H9 (cell line): ENCODE measurements around the gene IQCK. TPM values are rescaled to one million over a fixed set of nuclear protein-coding genes. Genes with fewer than 3 reads are reported as not detected.

Experiments used
- DNase-seq: peaks from one replicate; pipeline ENCODE4 v3.0.0-alpha.2; 2017
- H2AFZ ChIP-seq: one replicate; pipeline ENCODE4 v1.6.1; 2013; ENCODE audit warnings: mild to moderate bottlenecking, low read length, control low read depth, moderate library complexity
- H2AK5ac ChIP-seq: 2 replicates; pipeline ENCODE4 v1.6.1; 2013; ENCODE audit warnings: low read length, control low read depth, mixed read lengths; ENCODE audit not compliant: insufficient read length
- H2BK120ac ChIP-seq: one replicate; pipeline ENCODE4 v1.6.1; 2013; ENCODE audit warnings: low read depth, mild to moderate bottlenecking, low read length, control low read depth, inconsistent platforms; ENCODE audit not compliant: poor library complexity, severe bottlenecking
- H2BK12ac ChIP-seq: 2 replicates; pipeline ENCODE4 v1.6.1; 2013; ENCODE audit warnings: low read length, control low read depth, mixed read lengths, low read depth; ENCODE audit not compliant: insufficient read length
- H2BK15ac ChIP-seq: 2 replicates; pipeline ENCODE4 v1.6.1; 2013; ENCODE audit warnings: low read depth, low read length, control low read depth
- H2BK20ac ChIP-seq: one replicate; pipeline ENCODE4 v1.6.1; 2013; ENCODE audit warnings: low read depth, mild to moderate bottlenecking, low read length, control low read depth, inconsistent platforms; ENCODE audit not compliant: poor library complexity, severe bottlenecking
- H2BK5ac ChIP-seq: 2 replicates; pipeline ENCODE4 v1.6.1; 2013; ENCODE audit warnings: low read length, control low read depth, mixed read lengths; ENCODE audit not compliant: insufficient read length
- H3K14ac ChIP-seq: 2 replicates; pipeline ENCODE4 v1.6.1; 2013; ENCODE audit warnings: low read length, control low read depth; ENCODE audit not compliant: insufficient read depth
- H3K18ac ChIP-seq: 2 replicates; pipeline ENCODE4 v1.6.1; 2013; ENCODE audit warnings: low read depth, mild to moderate bottlenecking, mixed read lengths, low read length, control low read depth; ENCODE audit not compliant: insufficient read length
- H3K23ac ChIP-seq: 2 replicates; pipeline ENCODE4 v1.6.1; 2013; ENCODE audit warnings: low read length, control low read depth, mixed read lengths, low read depth; ENCODE audit not compliant: insufficient read length
- H3K23me2 ChIP-seq: 2 replicates; pipeline ENCODE4 v1.6.1; 2013; ENCODE audit warnings: low read depth, mild to moderate bottlenecking, mixed read lengths, low read length, control low read depth; ENCODE audit not compliant: insufficient read length, poor library complexity, severe bottlenecking
- H3K27ac ChIP-seq: 2 replicates; pipeline ENCODE4 v1.5.1; 2013; ENCODE audit warnings: low read length, control low read depth, mixed read lengths, low read depth; ENCODE audit not compliant: insufficient read length
- H3K27me3 ChIP-seq: 2 replicates; pipeline ENCODE4 v1.6.1; 2013; ENCODE audit warnings: low read length, control low read depth, inconsistent platforms; ENCODE audit not compliant: insufficient read depth
- H3K4ac ChIP-seq: 2 replicates; pipeline ENCODE4 v1.6.1; 2013; ENCODE audit warnings: low read depth, mild to moderate bottlenecking, control low read depth, inconsistent platforms, low read length, moderate library complexity
- H3K4me1 ChIP-seq: 2 replicates; pipeline ENCODE4 v1.6.1; 2013; ENCODE audit warnings: low read length, control low read depth, inconsistent platforms; ENCODE audit not compliant: insufficient read depth
- H3K4me2 ChIP-seq: 2 replicates; pipeline ENCODE4 v1.6.1; 2013; ENCODE audit warnings: low read length, control low read depth, mixed read lengths; ENCODE audit not compliant: insufficient read length, insufficient read depth
- H3K56ac ChIP-seq: 2 replicates; pipeline ENCODE4 v1.6.1; 2013; ENCODE audit warnings: low read depth, mild to moderate bottlenecking, mixed read lengths, low read length, control low read depth; ENCODE audit not compliant: insufficient read length
- H3K79me1 ChIP-seq: 2 replicates; pipeline ENCODE4 v1.6.1; 2013; ENCODE audit warnings: low read depth, mild to moderate bottlenecking, moderate library complexity, low read length, control low read depth, inconsistent platforms; ENCODE audit not compliant: insufficient read depth, poor library complexity, severe bottlenecking
- H3K79me2 ChIP-seq: 2 replicates; pipeline ENCODE4 v1.6.1; 2013; ENCODE audit warnings: low read length, control low read depth, inconsistent platforms; ENCODE audit not compliant: insufficient read depth
- H3K9ac ChIP-seq: 2 replicates; pipeline ENCODE4 v1.6.1; 2013; ENCODE audit warnings: low read length, control low read depth, mixed read lengths; ENCODE audit not compliant: insufficient read length; ENCODE audit errors: extremely low read depth
- H3K9me3 ChIP-seq: one replicate; pipeline ENCODE4 v1.6.1; 2013; ENCODE audit warnings: low read depth, low read length, inconsistent platforms; ENCODE audit not compliant: control insufficient read depth
- H3T11ph ChIP-seq: one replicate; pipeline ENCODE4 v1.6.1; 2013; ENCODE audit warnings: mild to moderate bottlenecking, low read length, control low read depth, inconsistent platforms
- H4K20me1 ChIP-seq: one replicate; pipeline ENCODE4 v1.6.1; 2013; ENCODE audit not compliant: control insufficient read depth, insufficient read length, insufficient read depth
- H4K5ac ChIP-seq: 2 replicates; pipeline ENCODE4 v1.6.1; 2013; ENCODE audit warnings: low read depth, mild to moderate bottlenecking, mixed read lengths, low read length, control low read depth; ENCODE audit not compliant: insufficient read length
- H4K8ac ChIP-seq: replicated peaks from 2 replicates; pipeline ENCODE4 v1.6.1; 2013; ENCODE audit warnings: low read length, control low read depth, mixed read lengths, low read depth; ENCODE audit not compliant: insufficient read length
- H4K91ac ChIP-seq: 2 replicates; pipeline ENCODE4 v1.6.1; 2013; ENCODE audit warnings: low read depth, mild to moderate bottlenecking, moderate library complexity, mixed read lengths, low read length, control low read depth; ENCODE audit not compliant: insufficient read length
- H3K27ac Mint-ChIP-seq, 3 experiments: 2 replicates in 2 of 3; 3 replicates in 1 of 3; pipeline ENCODE4 v1.8.0; 2020 to 2021; ENCODE audit warnings: mixed read lengths in 3 of 3, mild to moderate bottlenecking in 1 of 3, moderate library complexity in 1 of 3
- H3K27me3 Mint-ChIP-seq: 2 replicates; pipeline ENCODE4 v1.8.0; 2021; ENCODE audit warnings: low read depth, mild to moderate bottlenecking, moderate library complexity, mixed read lengths
- H3K36me3 Mint-ChIP-seq, 3 experiments: 2 replicates in 2 of 3; 3 replicates in 1 of 3; pipeline ENCODE4 v1.8.0; 2020 to 2021; ENCODE audit warnings: low read depth in 3 of 3, mixed read lengths in 3 of 3; ENCODE audit not compliant: insufficient read depth in 1 of 3
- H3K4me1 Mint-ChIP-seq, 2 experiments: 2 replicates each; pipeline ENCODE4 v1.8.0; 2020; ENCODE audit warnings: mixed read lengths in 2 of 2
- H3K4me3 Mint-ChIP-seq, 2 experiments: 2 replicates in 1 of 2; 3 replicates in 1 of 2; pipeline ENCODE4 v1.8.0; 2020 to 2021; ENCODE audit warnings: mild to moderate bottlenecking in 2 of 2, mixed read lengths in 2 of 2, moderate library complexity in 1 of 2
- H3K9me3 Mint-ChIP-seq, 2 experiments: 2 replicates in 1 of 2; 3 replicates in 1 of 2; pipeline ENCODE4 v1.8.0; 2020; ENCODE audit warnings: mild to moderate bottlenecking in 2 of 2, mixed read lengths in 2 of 2, moderate library complexity in 1 of 2
- CTCF ChIP-seq: fragments of 200-600 bp; sonication (generic); conservative IDR thresholded peaks from 3 replicates; pipeline ENCODE4 v1.8.0; 2021; ENCODE audit warnings: antibody characterized with exemption, mild to moderate bottlenecking
- WGBS: extraction: QIAGEN DNeasy Blood & Tissue Kit; methylation state at CpG from one replicate; pipeline ENCODE4 v1.1.7; 2013; ENCODE audit warnings: missing lambda C conversion rate, low lambda C conversion rate, mixed read lengths; ENCODE audit not compliant: insufficient read length; ENCODE audit errors: extremely low coverage; 5-methylcytosine and 5-hydroxymethylcytosine counted together
- total RNA-seq: library from RNA; stranded (reverse); gene quantifications from 2 replicates; pipeline ENCODE4 v1.2.1, GENCODE V29; 2021

The IQCK gene
- total RNA-seq, 1 experiment from 2014 or later, result 9.0 TPM

GRCh38 chr16:19907161-19907992, 189.3 kb downstream of the IQCK start:
- no peak overlapping the region for H2BK5ac ChIP-seq
- WGBS, result no CpG with 5 or more reads among the region's 24 CpGs
- Mint-ChIP-seq H3K4me1 (peaks cover 10 to 17% of the 10 kb centered on the region in 2 experiments), H3K27ac (peak overlapping the region in 2 of 3 experiments; percentile 85 to 96; a peak in 4 of 7 replicates), H3K9me3 (peaks cover 7 to 10% of the 10 kb centered on the region in 2 experiments; a peak in 3 of 5 replicates), H3K27me3 (peaks cover 10% of the 10 kb centered on the region), H3K36me3 (peaks cover 0 to 5% (median 0%) of the 10 kb centered on the region in 3 experiments; a peak in 2 of 7 replicates), H3K4me3 (peak overlapping the region in 1 of 2 experiments; percentile 41; a peak in 3 of 5 replicates)
- no peak overlapping the region for H3K23ac ChIP-seq
- no peak overlapping the region for H3K9ac ChIP-seq
- no peaks in the 10 kb centered on the region for H4K20me1 ChIP-seq
- H3K14ac ChIP-seq, result no peak overlapping the region
- no peak overlapping the region for H4K91ac ChIP-seq
- no peak overlapping the region for H4K8ac ChIP-seq
- H3T11ph ChIP-seq, result no peak overlapping the region
- H3K9me3 ChIP-seq, result no peaks in the 10 kb centered on the region
- H2BK20ac ChIP-seq, result no peak overlapping the region
- no peak overlapping the region for H2BK15ac ChIP-seq
- H3K79me1 ChIP-seq, result no peaks in the 10 kb centered on the region
- no peak overlapping the region for H3K4ac ChIP-seq
- H3K4me1 ChIP-seq, result no peaks in the 10 kb centered on the region
- peak; percentile 99 for TF ChIP-seq CTCF
- H3K56ac ChIP-seq, result no peak overlapping the region
- H2BK12ac ChIP-seq, result no peak overlapping the region
- no peaks in the 10 kb centered on the region for H3K23me2 ChIP-seq
- no peak overlapping the region for H3K27ac ChIP-seq
- no peak overlapping the region for H4K5ac ChIP-seq
- H2AK5ac ChIP-seq, result no peak overlapping the region
- no peaks in the 10 kb centered on the region for H3K79me2 ChIP-seq
- DNase-seq, result peak; percentile 89
- H3K27me3 ChIP-seq, result no peaks in the 10 kb centered on the region
- H3K4me2 ChIP-seq, result peak overlapping the region; percentile 3
- H2BK120ac ChIP-seq, result no peak overlapping the region
- H2AFZ ChIP-seq, result peak overlapping the region; percentile 79
- H3K18ac ChIP-seq, result peak overlapping the region; percentile 46

Other genes with a start within 250 kb of the IQCK start
- 47.7 and 48.6 TPM in 2 replicates for gene GDE1, start 196.2 kb upstream of the IQCK start, total RNA-seq
- gene CCP110, start 194.3 kb upstream of the IQCK start, total RNA-seq, result 17.8 and 21.6 TPM in 2 replicates
- gene VPS35L, start 162.6 kb upstream of the IQCK start, total RNA-seq, result 58.4 and 59.2 TPM in 2 replicates
- gene KNOP1, start within 50 bp of the IQCK start, total RNA-seq, result 88.4 and 93.9 TPM in 2 replicates
- 137 and 138 TPM in 2 replicates for gene GPRC5B, start 166.6 kb downstream of the IQCK start, total RNA-seq